Measurements from ENCODE around the gene MRPL18.

The MRPL18 gene

GRCh38 chr6:159844737-159845645 lies 54.7 kb downstream of the MRPL18 start:
- TF ChIP-seq, protein P1, sequence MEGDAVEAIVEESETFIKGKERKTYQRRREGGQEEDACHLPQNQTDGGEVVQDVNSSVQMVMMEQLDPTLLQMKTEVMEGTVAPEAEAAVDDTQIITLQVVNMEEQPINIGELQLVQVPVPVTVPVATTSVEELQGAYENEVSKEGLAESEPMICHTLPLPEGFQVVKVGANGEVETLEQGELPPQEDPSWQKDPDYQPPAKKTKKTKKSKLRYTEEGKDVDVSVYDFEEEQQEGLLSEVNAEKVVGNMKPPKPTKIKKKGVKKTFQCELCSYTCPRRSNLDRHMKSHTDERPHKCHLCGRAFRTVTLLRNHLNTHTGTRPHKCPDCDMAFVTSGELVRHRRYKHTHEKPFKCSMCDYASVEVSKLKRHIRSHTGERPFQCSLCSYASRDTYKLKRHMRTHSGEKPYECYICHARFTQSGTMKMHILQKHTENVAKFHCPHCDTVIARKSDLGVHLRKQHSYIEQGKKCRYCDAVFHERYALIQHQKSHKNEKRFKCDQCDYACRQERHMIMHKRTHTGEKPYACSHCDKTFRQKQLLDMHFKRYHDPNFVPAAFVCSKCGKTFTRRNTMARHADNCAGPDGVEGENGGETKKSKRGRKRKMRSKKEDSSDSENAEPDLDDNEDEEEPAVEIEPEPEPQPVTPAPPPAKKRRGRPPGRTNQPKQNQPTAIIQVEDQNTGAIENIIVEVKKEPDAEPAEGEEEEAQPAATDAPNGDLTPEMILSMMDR (IDR thresholded peaks at IDR 0.05; ENCODE audit: low read depth, low read length), result no peak
- H3K4me3 ChIP-seq (ENCODE audit: low read depth, low read length), result no peak overlapping the region

All from WI38 (cell line).